GM12801 (cell line): ENCODE results near the gene AGRP.

Experiments used
- TF ChIP-seq, protein P1 (sequence below): IDR thresholded peaks from one replicate; pipeline ENCODE4 v1.5.1; 2011; ENCODE audit warnings: control low read depth; ENCODE audit not compliant: insufficient read length; ENCODE audit errors: extremely low read depth

Gene AGRP

DNA sequence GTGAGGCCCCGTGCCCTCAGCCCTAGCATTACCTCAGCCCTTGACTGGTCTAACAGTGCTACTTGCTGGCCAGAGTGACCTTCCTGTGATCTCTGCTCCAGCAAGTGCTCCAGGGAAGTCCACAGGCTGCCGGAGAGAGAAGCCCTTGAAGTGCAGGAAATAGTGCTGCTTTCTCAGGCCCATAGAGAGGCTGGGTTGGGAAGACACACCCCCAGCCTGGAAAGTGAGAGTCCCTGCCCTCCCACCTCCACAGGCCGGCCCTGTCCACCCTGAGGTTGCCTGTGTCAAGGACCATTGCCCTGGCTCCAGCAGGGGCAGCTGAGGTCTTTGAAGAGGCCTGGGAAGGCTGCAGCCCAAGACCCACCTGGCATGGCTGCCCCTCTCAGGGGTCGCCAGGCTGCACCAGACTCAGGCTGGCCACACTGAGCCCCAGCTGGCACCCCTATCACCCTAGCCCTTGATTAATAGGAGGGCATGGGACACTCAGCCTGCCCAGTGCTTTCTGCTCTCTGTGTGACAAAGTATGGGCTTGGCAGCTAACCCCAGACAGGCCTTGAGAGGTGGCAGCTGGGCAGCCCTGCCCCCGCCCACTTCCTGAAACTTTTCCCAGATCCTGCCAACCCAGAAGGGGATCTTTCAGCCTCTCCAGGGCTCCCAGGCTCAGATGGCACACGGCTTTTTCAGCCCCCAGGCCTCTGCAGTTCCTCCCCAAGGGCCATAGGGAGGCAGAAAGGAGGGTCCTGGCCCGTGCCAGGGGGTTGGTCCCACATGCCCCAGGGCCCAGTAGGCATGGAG, 24.1 kb downstream of the AGRP start:
- TF ChIP-seq, protein P1, sequence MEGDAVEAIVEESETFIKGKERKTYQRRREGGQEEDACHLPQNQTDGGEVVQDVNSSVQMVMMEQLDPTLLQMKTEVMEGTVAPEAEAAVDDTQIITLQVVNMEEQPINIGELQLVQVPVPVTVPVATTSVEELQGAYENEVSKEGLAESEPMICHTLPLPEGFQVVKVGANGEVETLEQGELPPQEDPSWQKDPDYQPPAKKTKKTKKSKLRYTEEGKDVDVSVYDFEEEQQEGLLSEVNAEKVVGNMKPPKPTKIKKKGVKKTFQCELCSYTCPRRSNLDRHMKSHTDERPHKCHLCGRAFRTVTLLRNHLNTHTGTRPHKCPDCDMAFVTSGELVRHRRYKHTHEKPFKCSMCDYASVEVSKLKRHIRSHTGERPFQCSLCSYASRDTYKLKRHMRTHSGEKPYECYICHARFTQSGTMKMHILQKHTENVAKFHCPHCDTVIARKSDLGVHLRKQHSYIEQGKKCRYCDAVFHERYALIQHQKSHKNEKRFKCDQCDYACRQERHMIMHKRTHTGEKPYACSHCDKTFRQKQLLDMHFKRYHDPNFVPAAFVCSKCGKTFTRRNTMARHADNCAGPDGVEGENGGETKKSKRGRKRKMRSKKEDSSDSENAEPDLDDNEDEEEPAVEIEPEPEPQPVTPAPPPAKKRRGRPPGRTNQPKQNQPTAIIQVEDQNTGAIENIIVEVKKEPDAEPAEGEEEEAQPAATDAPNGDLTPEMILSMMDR: no peak

DNA sequence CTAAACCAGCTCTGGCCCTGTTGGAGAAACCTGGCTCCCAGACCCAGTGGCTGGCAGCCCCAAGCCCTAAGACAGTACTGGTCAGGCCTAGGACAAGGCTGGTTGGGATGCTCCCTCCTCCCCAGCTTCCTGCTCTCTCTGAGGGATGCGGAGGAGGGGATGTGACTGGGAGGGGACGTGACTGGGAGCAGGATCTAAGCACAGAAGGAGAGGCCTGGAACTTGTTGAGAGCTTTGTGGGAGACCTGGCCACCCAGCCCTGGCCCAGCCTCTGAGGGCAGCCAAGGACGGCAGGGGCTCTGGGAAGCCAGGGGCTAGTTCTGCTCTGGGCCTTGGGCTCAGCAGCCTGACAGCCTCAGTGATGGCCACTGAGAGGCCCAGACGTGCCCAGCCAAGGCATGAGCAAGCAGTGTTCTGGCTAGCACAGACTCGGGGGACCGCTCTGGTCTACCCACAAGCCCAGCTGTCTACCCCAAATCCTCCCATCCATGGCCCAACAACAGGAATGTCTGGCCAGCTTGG, 25.2 kb downstream of the AGRP start:
- TF ChIP-seq, protein P1: no peak

DNA sequence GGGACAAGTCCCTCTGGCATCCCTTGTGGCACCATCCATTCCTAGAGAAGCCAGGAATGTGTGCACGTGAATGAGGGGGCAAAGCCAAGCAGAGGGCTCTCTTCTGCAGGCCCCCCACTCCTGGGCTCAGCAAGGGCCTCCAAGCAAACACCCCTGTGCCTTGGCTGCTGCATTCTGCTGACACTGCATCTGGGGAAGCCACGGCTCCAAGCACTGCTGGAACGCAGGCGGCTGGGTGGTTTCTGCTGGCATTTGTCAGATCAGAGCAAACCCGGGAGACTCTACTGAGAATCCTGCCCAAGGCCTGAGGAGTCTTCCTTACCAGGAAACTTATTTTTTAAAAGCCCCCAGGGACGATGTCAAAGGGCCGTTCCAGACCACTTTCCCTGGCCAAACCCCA, 25.7 kb downstream of the AGRP start:
- TF ChIP-seq, protein P1: no peak

DNA sequence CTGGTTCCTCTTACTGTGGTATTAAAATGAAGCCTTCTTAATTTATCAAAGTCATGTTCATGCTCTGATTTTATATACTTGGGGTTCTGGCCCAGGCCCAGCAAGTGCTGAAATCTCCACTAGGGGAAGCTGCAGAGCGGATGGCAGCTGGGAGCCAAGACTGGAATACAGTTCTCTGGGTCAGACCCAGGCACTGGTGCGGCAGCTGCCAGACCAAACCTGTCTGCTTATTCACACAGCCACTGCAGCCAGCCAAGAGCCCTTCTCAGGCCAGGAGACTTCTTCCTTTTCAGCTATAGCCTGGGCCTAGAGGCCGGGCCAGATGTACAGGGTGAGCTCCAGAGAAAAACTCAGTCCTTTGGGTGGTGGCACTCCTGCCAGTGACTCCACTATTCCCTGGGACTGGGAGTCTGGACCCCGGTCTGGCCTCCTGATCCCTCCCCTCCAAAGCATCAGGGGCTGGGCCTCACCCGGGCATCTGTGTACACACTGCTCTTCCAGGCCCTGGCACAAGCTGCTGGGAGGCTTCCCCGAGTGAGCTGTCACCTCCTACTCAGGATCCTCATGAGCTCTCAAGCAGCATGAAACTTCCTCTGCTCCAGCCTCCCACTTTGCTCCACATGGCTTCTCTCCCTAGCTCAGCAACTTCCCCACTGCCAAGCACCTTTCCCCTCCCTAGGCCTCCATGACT, 26.8 kb downstream of the AGRP start:
- TF ChIP-seq, protein P1: no peak

DNA sequence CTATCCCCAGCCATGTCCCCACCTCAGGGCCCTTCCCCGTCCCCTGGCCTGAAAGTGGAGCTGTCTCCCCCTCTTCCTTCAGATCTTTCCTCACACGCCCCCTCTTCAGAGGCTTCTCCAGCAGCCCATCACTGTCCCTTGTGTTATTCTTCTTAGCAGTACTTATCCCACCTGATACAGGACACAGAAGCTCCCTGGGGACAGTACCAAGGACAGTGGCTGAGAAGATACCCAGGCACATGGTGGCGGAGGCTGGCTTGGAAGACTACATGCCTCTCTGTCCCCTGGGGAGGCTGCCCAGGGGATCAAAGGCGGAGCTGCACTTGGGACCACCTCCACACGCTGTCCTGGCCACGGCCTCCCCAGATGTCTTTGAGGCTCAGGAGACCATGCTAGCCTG, 28.5 kb downstream of the AGRP start:
- TF ChIP-seq, protein P1: no peak

DNA sequence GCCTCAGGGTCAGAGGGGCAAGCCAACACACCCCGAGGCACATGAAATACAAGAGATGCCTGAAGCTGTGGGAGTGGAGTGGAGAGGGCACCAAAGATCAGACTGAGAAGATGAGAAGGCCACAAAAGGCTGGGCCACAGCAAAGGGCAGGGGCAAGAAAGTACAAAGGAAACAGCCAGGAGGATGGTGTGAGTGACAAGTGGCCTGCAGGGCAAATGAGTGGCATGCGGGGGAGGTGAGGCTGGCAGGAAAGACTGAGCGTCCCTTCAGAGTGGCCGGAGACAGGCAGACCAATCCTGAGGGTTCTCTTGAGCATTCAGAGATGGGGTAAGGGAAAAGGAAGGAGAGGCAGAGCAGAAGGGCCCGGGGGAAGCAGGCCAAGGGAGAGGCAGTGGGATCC, 29.2 kb downstream of the AGRP start:
- TF ChIP-seq, protein P1: no peak

DNA sequence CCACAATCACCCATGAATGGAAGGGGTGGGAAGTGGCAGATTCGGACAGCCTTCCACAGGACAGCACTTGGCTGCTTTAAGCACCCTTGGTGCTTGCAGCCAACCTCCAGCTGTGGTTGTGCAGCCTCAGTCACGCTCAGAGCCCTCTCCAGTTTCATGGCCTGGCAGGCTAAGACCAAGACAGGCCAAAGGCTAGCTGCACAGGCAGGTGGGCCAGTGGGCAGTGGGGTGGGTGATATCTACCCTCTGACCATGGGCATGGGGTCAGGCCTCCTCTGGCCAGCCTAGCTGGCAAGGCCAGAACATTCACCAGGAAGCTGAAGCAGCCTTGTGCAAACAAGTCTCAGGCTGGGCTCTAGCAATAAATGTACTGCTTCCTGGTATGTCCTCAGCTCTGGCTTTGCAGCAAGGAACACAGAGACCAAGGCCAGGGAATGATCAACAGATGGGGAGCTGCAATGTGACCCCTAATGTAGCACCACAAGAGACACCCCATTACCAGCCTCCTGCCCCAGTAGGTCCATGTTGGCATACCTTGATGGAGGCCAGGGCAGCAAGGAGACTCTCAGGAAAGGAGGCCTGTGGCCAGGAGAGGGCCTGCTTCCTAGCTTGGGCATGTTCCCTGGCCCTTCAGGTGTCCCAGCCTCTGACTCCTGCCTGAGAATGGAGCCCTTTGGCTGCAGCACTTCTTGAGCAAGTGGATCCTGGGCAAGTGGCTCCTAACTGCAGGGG, 31.5 kb downstream of the AGRP start:
- TF ChIP-seq, protein P1: no peak
